Fibroblast of gingiva (primary cell): ENCODE results near the gene POLR3G.

Experiments used
- DNase-seq: peaks from one replicate; pipeline ENCODE4 v3.0.0-alpha.2; 2011; ENCODE audit warnings: low read depth

POLR3G gene

GRCh38 chr5:90503596-90503995, 28.9 kb downstream of the POLR3G start:
- DNase-seq, result no peak

- no peak for DNase-seq
Measured at GRCh38 chr5:90504743-90505142, 30.1 kb downstream of the POLR3G start.

- DNase-seq, result no peak
Measured at GRCh38 chr5:90506221-90506620, 31.6 kb downstream of the POLR3G start.

GRCh38 chr5:90510438-90510837, 35.8 kb downstream of the POLR3G start:
- no peak for DNase-seq

GRCh38 chr5:90514520-90514919, 39.9 kb downstream of the POLR3G start:
- DNase-seq, result no peak

GRCh38 chr5:90518661-90519060, 44.0 kb downstream of the POLR3G start:
- DNase-seq, result no peak

- no peak for DNase-seq
Measured at GRCh38 chr5:90519081-90519480, 44.4 kb downstream of the POLR3G start.

- no peak for DNase-seq
Measured at GRCh38 chr5:90528601-90529193, 54.0 kb downstream of the POLR3G start.

GRCh38 chr5:90529194-90529938, 54.7 kb downstream of the POLR3G start, which contains the start of gene LYSMD3:
Gene LYSMD3, minus strand, starts transcription at chr5:90529584. Its CDS starts 4,295 bp downstream, at chr5:90525289.
- peak; percentile 98 for DNase-seq

GRCh38 chr5:90529939-90530677, 55.4 kb downstream of the POLR3G start:
- peak; percentile 73 for DNase-seq

- no peak for DNase-seq
Measured at GRCh38 chr5:90530736-90531487, 56.2 kb downstream of the POLR3G start.

- DNase-seq, result no peak
Measured at GRCh38 chr5:90533794-90534193, 59.1 kb downstream of the POLR3G start.

- no peak for DNase-seq
Measured at GRCh38 chr5:90534922-90535321, 60.3 kb downstream of the POLR3G start.

GRCh38 chr5:90542827-90543519, 68.3 kb downstream of the POLR3G start:
- no peak for DNase-seq

GRCh38 chr5:90545511-90545910, 70.8 kb downstream of the POLR3G start:
- no peak for DNase-seq

GRCh38 chr5:90546216-90546837, 71.7 kb downstream of the POLR3G start:
- peak; percentile 34 for DNase-seq

- no peak for DNase-seq
Measured at GRCh38 chr5:90547072-90547536, 72.4 kb downstream of the POLR3G start.

GRCh38 chr5:90548069-90548593, 73.5 kb downstream of the POLR3G start:
- no peak for DNase-seq

- no peak for DNase-seq
Measured at GRCh38 chr5:90549223-90549622, 74.6 kb downstream of the POLR3G start.

- no peak for DNase-seq
Measured at GRCh38 chr5:90549729-90550275, 75.1 kb downstream of the POLR3G start.
